ENCODE data around the gene MRGPRE.

The MRGPRE gene

DNA sequence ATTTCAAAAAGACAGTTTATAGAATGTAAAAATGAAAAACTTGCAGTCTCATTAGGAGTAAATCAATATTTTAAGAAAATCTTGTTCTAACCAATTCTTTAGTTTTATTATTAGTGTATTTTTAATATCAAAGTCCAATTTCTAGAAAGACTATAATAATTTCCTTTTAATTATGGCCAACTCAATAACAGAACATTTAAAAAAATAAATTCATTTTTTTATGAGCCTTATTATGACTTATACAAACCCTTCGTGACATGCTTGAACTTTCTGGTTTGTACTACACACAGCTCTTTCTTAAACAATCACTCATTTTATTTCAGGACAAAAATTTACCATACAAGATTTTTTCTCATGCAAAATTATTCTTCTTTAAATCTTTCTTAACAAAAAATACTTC is 11.7 kb upstream of the MRGPRE start:
- Histone ChIP-seq H3K27me3 (no peaks in the 10 kb centered on the region), H3K4me3 (no peak overlapping the region), H3K4me1 (no peaks in the 10 kb centered on the region), H3K4me2 (no peak overlapping the region), H3K27ac (no peak overlapping the region), H4K20me1 (no peaks in the 10 kb centered on the region), H3K36me3 (no peaks in the 10 kb centered on the region), H3K9me3 (peaks cover 15% of the 10 kb centered on the region; the same call in 1 of the 2 replicates), H3K9ac (no peak overlapping the region)
- no peak for TF ChIP-seq Cebpa-rat (IDR thresholded peaks at IDR 0.05)

- H3K27me3 ChIP-seq = no peaks in the 10 kb centered on the region
- H3K9ac ChIP-seq = no peak overlapping the region
- H3K36me3 ChIP-seq = no peaks in the 10 kb centered on the region
- H3K9me3 ChIP-seq = no peaks in the 10 kb centered on the region
- no peaks in the 10 kb centered on the region for H4K20me1 ChIP-seq
- 0 out of 2 replicates have a peak, but pooled peaks cover 1% of the 10 kb centered on the region for H3K4me1 ChIP-seq
- TF ChIP-seq Cebpa-rat (IDR thresholded peaks at IDR 0.05) = no peak
- no peak overlapping the region for H3K4me2 ChIP-seq
- no peak overlapping the region for H3K4me3 ChIP-seq
- H3K27ac ChIP-seq = no peak overlapping the region
Measured at GRCh38 chr11:3237119-3237518, 4.9 kb upstream of the MRGPRE start.

- H3K4me1 ChIP-seq = peaks cover 13% of the 10 kb centered on the region; the same call in 1 of the 2 replicates
- H3K27me3 ChIP-seq = no peaks in the 10 kb centered on the region
- H3K27ac ChIP-seq = no peak overlapping the region
- H3K9me3 ChIP-seq = no peaks in the 10 kb centered on the region
- no peak overlapping the region for H3K4me2 ChIP-seq
- no peaks in the 10 kb centered on the region for H3K36me3 ChIP-seq
- no peak for TF ChIP-seq Cebpa-rat (IDR thresholded peaks at IDR 0.05)
- H3K4me3 ChIP-seq = no peak overlapping the region
- H3K9ac ChIP-seq = no peak overlapping the region
- H4K20me1 ChIP-seq = no peaks in the 10 kb centered on the region
Measured at GRCh38 chr11:3234846-3235245, 2.6 kb upstream of the MRGPRE start.

DNA sequence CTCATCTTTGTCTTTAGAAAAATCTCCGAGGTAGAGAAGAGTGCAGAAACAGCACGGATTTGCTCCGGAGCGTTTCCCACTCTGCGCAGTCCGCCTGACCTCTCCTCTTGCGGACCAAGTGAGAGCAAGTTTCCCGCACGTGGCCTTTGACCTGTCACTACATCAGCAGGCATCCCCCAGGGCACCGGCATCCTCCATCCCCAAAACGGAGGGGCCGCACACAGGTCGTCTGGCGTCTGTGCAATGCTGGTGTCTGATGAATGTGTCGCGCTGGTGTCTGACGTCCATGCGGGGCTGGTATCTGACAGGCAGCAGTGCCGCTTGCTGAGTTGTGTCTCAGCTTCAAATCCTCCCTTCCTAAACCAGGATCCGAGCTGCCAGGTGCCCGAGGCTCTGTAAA is 739 bp upstream of the MRGPRE start:
- H3K36me3 ChIP-seq = no peaks in the 10 kb centered on the region
- H3K27me3 ChIP-seq = no peaks in the 10 kb centered on the region
- H3K9me3 ChIP-seq = no peaks in the 10 kb centered on the region
- no peak overlapping the region for H3K4me3 ChIP-seq
- H3K27ac ChIP-seq = no peak overlapping the region
- peaks cover 13% of the 10 kb centered on the region; the same call in 1 of the 2 replicates for H3K4me1 ChIP-seq
- H3K9ac ChIP-seq = no peak overlapping the region
- H4K20me1 ChIP-seq = no peaks in the 10 kb centered on the region
- H3K4me2 ChIP-seq = no peak overlapping the region
- TF ChIP-seq Cebpa-rat (IDR thresholded peaks at IDR 0.05) = no peak

- TF ChIP-seq Cebpa-rat (IDR thresholded peaks at IDR 0.05) = no peak
- Histone ChIP-seq H3K27me3 (no peaks in the 10 kb centered on the region), H3K36me3 (no peaks in the 10 kb centered on the region), H3K9me3 (no peaks in the 10 kb centered on the region), H3K27ac (no peak overlapping the region), H3K4me3 (no peak overlapping the region), H4K20me1 (no peaks in the 10 kb centered on the region), H3K9ac (no peak overlapping the region), H3K4me2 (peak overlapping the region; percentile 26; the same call in 1 of the 2 replicates), H3K4me1 (peaks cover 28% of the 10 kb centered on the region)
Measured at GRCh38 chr11:3231550-3231850, 717 bp downstream of the MRGPRE start.

GRCh38 chr11:3230636-3231549 is 1.3 kb downstream of the MRGPRE start:
- Histone ChIP-seq H3K36me3 (no peaks in the 10 kb centered on the region), H3K9ac (no peak overlapping the region), H4K20me1 (no peaks in the 10 kb centered on the region), H3K4me3 (no peak overlapping the region), H3K4me1 (peaks cover 34% of the 10 kb centered on the region), H3K9me3 (no peaks in the 10 kb centered on the region), H3K27ac (no peak overlapping the region), H3K4me2 (peak overlapping the region; percentile 17; the same call in 1 of the 2 replicates), H3K27me3 (no peaks in the 10 kb centered on the region)
- no peak for TF ChIP-seq Cebpa-rat (IDR thresholded peaks at IDR 0.05)

- TF ChIP-seq Cebpa-rat (IDR thresholded peaks at IDR 0.05) = no peak
Measured at GRCh38 chr11:3229673-3230630, 2.3 kb downstream of the MRGPRE start.

DNA sequence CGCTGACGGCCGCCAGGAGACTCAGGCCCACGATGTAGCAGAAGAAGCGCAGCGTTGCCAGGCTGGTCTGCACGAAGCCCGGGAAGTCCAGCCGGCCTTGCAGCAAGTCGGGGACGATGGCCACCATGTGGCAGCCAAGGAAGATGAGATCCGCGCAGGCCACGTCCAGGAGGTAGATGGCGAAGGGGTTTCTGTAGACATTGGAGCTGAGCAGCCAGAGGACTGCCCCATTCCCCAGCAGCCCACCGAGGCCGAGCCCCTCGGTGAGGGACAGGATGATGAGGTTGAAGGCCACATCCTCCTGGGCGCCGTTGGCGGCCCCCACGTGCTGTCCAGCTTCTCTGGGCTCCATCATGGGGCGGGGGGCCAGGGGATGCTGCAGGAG is 3.8 kb downstream of the MRGPRE start:
- Histone ChIP-seq H3K27ac (no peak overlapping the region), H3K4me2 (no peak overlapping the region), H3K4me3 (no peak overlapping the region), H3K4me1 (peaks cover 58% of the 10 kb centered on the region), H3K9me3 (no peaks in the 10 kb centered on the region), H3K27me3 (no peaks in the 10 kb centered on the region), H4K20me1 (no peaks in the 10 kb centered on the region), H3K9ac (no peak overlapping the region), H3K36me3 (no peaks in the 10 kb centered on the region)
- TF ChIP-seq Cebpa-rat (IDR thresholded peaks at IDR 0.05) = no peak

More at GRCh38 chr11:3229673-3230630, 2.3 kb downstream of the MRGPRE start:
- Histone ChIP-seq H3K4me1 (peaks cover 43% of the 10 kb centered on the region), H3K27me3 (no peaks in the 10 kb centered on the region), H4K20me1 (no peaks in the 10 kb centered on the region), H3K9me3 (no peaks in the 10 kb centered on the region), H3K4me3 (no peak overlapping the region), H3K4me2 (no peak overlapping the region), H3K36me3 (no peaks in the 10 kb centered on the region), H3K27ac (no peak overlapping the region), H3K9ac (no peak overlapping the region)

GRCh38 chr11:3227568-3228444 is 4.4 kb downstream of the MRGPRE start:
- no peak overlapping the region for H3K9ac ChIP-seq
- no peaks in the 10 kb centered on the region for H3K27me3 ChIP-seq
- H3K27ac ChIP-seq = no peak overlapping the region
- no peak for TF ChIP-seq Cebpa-rat (IDR thresholded peaks at IDR 0.05)
- H3K9me3 ChIP-seq = no peaks in the 10 kb centered on the region
- peaks cover 65% of the 10 kb centered on the region for H3K4me1 ChIP-seq
- no peak overlapping the region for H3K4me3 ChIP-seq
- H3K36me3 ChIP-seq = no peaks in the 10 kb centered on the region
- H4K20me1 ChIP-seq = no peaks in the 10 kb centered on the region
- peak overlapping the region; percentile 55 for H3K4me2 ChIP-seq

Measured in BLaER1 (cell line).